HL-60 (cell line): ENCODE results near the gene CEP128.

Source experiments
- CTCF ChIP-seq: IDR thresholded peaks from one replicate; pipeline ENCODE4 v1.5.1; 2011; ENCODE audit warnings: low read length, control low read depth, inconsistent platforms; ENCODE audit not compliant: insufficient read depth
- GABPA ChIP-seq: IDR thresholded peaks from 2 replicates; pipeline ENCODE4 v1.6.1; 2012; ENCODE audit warnings: low read depth
- POLR2AphosphoS5 ChIP-seq: IDR thresholded peaks from 2 replicates; pipeline ENCODE4 v1.6.1; 2012; ENCODE audit warnings: low read depth

GRCh38 chr14:80951491-80951890 is 10.0 kb upstream of the CEP128 start:
- TF ChIP-seq CTCF (no peak), POLR2AphosphoS5 (no peak), GABPA (no peak)
